Prostate gland (tissue), 2 donors: ENCODE results near the gene ORC5. TPM values are rescaled to one million over a fixed set of nuclear protein-coding genes. Genes with fewer than 3 reads are reported as not detected.

Experiments
- DNase-seq: peaks from one replicate; pipeline ENCODE4 v3.0.0-alpha.2; 2019; ENCODE audit warnings: low spot score
- H3K27ac ChIP-seq, 2 donors: fragments of 200-600 bp; sonication (generic); 2 replicates each; pipeline ENCODE4 v1.5.1; 2017 to 2019
- H3K27me3 ChIP-seq: fragments of 200-600 bp; sonication (generic); replicated peaks from 2 replicates; pipeline ENCODE4 v1.5.1; 2019; ENCODE audit not compliant: insufficient read depth
- H3K36me3 ChIP-seq, 2 donors: fragments of 200-600 bp; sonication (generic); 1 replicate in 1 of 2; 2 replicates in 1 of 2; pipeline versions ENCODE4 v1.5.1 to v1.8.1; 2017 to 2019
- H3K4me1 ChIP-seq: fragments of 200-600 bp; sonication (generic); replicated peaks from 2 replicates; pipeline ENCODE4 v1.5.1; 2019
- H3K4me3 ChIP-seq, 2 donors: fragments of 200-600 bp; sonication (generic); 2 replicates each; pipeline ENCODE4 v1.5.1; 2017 to 2019
- H3K9me3 ChIP-seq: fragments of 200-600 bp; sonication (generic); 2 replicates; pipeline ENCODE4 v1.5.1; 2017
- POLR2A ChIP-seq: fragments of 450-650 bp; IDR thresholded peaks from one replicate; pipeline ENCODE4 v1.6.1; 2016; ENCODE audit warnings: antibody characterized with exemption, mild to moderate bottlenecking
- POLR2AphosphoS5 ChIP-seq: sonication (generic); formaldehyde crosslinking; IDR thresholded peaks from one replicate; pipeline ENCODE4 v1.6.1; 2017; ENCODE audit warnings: antibody characterized with exemption
- WGBS: methylation state at CpG from one replicate; pipeline ENCODE4 v1.1.5; 2018; 5-methylcytosine and 5-hydroxymethylcytosine counted together
- intact Hi-C: fragments of 100-400 bp; cut with DNase I; formaldehyde crosslinking; loops from one replicate; pipeline ENCODE4 v1.14.2; 2022
- total RNA-seq, 2 donors: library from RNA; depleted of rRNA; stranded (reverse); fragments of >200 nt; gene quantifications; one replicate each; pipeline ENCODE4 v1.1.0, GENCODE V29; 2016
- TF ChIP-seq, protein P1 (sequence below), 4 experiments: fragments of 200-600 bp in 2 of 4; fragments of 450-650 bp in 2 of 4; sonication (generic) in 2 of 4; IDR thresholded peaks; 1 replicate in 3 of 4; 2 replicates in 1 of 4; pipeline ENCODE4 v1.5.1; 2016 to 2019; ENCODE audit warnings: antibody characterized with exemption in 4 of 4, mild to moderate bottlenecking in 2 of 4, moderate library complexity in 2 of 4

ORC5 gene
- total RNA-seq, 2 donors from 2014 or later, result 31.6 to 50.5 TPM

- no peak overlapping the region for H3K4me3 ChIP-seq
- no peak for DNase-seq
- no peaks in the 10 kb centered on the region for H3K27me3 ChIP-seq
- 56% methylated on average over 2 of the region's 2 CpGs for WGBS
- no peak overlapping the region for H3K27ac ChIP-seq
- H3K36me3 ChIP-seq, result no peaks in the 10 kb centered on the region
- H3K4me1 ChIP-seq, result no peaks in the 10 kb centered on the region
- TF ChIP-seq POLR2A (no peak), POLR2AphosphoS5 (no peak)
- TF ChIP-seq, protein P1, sequence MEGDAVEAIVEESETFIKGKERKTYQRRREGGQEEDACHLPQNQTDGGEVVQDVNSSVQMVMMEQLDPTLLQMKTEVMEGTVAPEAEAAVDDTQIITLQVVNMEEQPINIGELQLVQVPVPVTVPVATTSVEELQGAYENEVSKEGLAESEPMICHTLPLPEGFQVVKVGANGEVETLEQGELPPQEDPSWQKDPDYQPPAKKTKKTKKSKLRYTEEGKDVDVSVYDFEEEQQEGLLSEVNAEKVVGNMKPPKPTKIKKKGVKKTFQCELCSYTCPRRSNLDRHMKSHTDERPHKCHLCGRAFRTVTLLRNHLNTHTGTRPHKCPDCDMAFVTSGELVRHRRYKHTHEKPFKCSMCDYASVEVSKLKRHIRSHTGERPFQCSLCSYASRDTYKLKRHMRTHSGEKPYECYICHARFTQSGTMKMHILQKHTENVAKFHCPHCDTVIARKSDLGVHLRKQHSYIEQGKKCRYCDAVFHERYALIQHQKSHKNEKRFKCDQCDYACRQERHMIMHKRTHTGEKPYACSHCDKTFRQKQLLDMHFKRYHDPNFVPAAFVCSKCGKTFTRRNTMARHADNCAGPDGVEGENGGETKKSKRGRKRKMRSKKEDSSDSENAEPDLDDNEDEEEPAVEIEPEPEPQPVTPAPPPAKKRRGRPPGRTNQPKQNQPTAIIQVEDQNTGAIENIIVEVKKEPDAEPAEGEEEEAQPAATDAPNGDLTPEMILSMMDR (IDR thresholded peaks at IDR 0.05), result no peak
- intact Hi-C loops, result no loop called here
- no peaks in the 10 kb centered on the region for H3K9me3 ChIP-seq
These were observed 96.5 kb downstream of the ORC5 start for GRCh38 chr7:104111271-104111670.

DNA sequence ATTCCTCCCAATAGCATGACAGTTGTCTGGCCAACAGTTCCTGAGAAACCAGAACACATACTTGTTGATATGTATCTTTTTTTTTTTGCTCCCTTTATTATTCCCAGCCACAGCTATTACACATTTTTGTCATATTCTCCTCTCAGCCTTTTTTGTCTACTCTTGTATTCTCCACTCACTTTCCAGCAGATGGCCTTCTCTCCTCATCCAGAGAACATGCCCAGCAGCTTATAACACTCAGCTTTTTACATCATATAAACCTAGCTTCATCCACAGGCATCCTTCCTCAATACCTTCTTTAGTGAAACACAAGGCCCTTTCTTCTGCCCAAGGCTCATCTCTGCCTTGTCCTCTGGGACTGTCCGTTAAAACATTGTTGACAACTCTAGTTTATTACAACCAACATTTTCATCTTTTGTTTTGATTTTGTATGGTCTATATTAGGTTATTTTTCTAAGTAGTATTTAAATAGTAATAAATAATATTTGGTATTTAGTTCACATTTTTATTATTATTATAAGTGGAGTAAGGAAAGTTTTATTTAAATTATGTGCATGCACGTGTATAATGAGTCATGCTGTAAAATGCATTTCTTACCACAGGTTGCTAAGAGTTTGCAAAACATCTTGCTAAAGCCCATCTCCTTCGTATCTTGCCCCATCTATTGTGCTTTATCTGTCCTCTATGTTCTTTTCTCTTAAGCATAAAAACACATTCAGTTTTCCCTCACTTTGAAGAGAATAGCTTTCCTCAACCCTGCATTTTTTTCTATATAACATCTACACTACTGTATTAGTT is 101.5 kb downstream of the ORC5 start:
- no peak overlapping the region for H3K27ac ChIP-seq
- H3K4me3 ChIP-seq, result no peak overlapping the region
- H3K4me1 ChIP-seq, result no peaks in the 10 kb centered on the region
- DNase-seq, result no peak
- intact Hi-C loops, result no loop called here
- no peak for TF ChIP-seq POLR2A
- TF ChIP-seq, protein P1 (IDR thresholded peaks at IDR 0.05), result peak in 1 of 4 experiments; percentile 6
- no peaks in the 10 kb centered on the region for H3K27me3 ChIP-seq
- H3K9me3 ChIP-seq, result no peaks in the 10 kb centered on the region
- H3K36me3 ChIP-seq, result no peaks in the 10 kb centered on the region
- WGBS, result 81% methylated on average over 3 of the region's 3 CpGs

GRCh38 chr7:104098890-104099289 is 108.9 kb downstream of the ORC5 start:
- DNase-seq, result no peak
- Histone ChIP-seq H3K27ac (no peak overlapping the region), H3K36me3 (no peaks in the 10 kb centered on the region), H3K4me3 (no peak overlapping the region), H3K27me3 (no peaks in the 10 kb centered on the region), H3K4me1 (no peaks in the 10 kb centered on the region), H3K9me3 (no peaks in the 10 kb centered on the region)
- 92% methylated on average over 1 of the region's 1 CpG for WGBS
- TF ChIP-seq POLR2AphosphoS5 (no peak), POLR2A (no peak)
- TF ChIP-seq, protein P1 (IDR thresholded peaks at IDR 0.05), result no peak
- intact Hi-C loops, result no loop called here

GRCh38 chr7:104096683-104097082 is 111.1 kb downstream of the ORC5 start:
- H3K4me1 ChIP-seq, result no peaks in the 10 kb centered on the region
- TF ChIP-seq POLR2AphosphoS5 (no peak), POLR2A (no peak)
- TF ChIP-seq, protein P1 (IDR thresholded peaks at IDR 0.05), result no peak
- H3K27me3 ChIP-seq, result no peaks in the 10 kb centered on the region
- WGBS, result 59% methylated on average over 6 of the region's 6 CpGs
- H3K36me3 ChIP-seq, result no peaks in the 10 kb centered on the region
- peak; percentile 15 for DNase-seq
- no peak overlapping the region for H3K27ac ChIP-seq
- intact Hi-C loops, result no loop called here
- H3K4me3 ChIP-seq, result no peak overlapping the region
- H3K9me3 ChIP-seq, result no peaks in the 10 kb centered on the region

DNA sequence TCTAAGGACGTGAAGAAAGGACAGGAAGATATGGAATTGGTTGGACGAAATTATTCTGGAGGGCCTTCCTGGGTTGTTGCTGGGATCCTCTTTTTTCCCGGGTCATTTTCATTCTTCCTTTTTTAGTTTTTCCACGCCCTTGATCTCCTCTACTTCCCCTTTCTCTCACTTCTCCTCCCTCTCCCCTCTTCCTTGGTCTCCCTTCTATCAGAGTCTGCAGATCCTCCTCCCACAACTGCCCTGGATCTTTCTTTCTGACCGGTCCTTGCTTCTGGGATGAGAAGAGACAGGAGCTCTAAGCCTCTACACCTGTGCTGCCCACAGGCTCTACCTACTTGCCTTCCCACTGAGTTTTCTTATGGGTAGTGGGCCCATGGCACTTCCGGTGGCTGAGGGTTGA is 114.7 kb downstream of the ORC5 start:
- Histone ChIP-seq H3K27me3 (no peaks in the 10 kb centered on the region), H3K36me3 (no peaks in the 10 kb centered on the region), H3K4me3 (no peak overlapping the region), H3K27ac (no peak overlapping the region), H3K9me3 (no peaks in the 10 kb centered on the region), H3K4me1 (no peaks in the 10 kb centered on the region)
- intact Hi-C loops, result no loop called here
- WGBS, result 77% methylated on average over 6 of the region's 6 CpGs
- no peak for DNase-seq
- TF ChIP-seq POLR2AphosphoS5 (no peak), POLR2A (no peak)
- TF ChIP-seq, protein P1 (IDR thresholded peaks at IDR 0.05), result no peak
